Measurements from ENCODE around the gene GOLGA8G.
"Not testable (repeated sequence)": the region's sequence is repeated elsewhere in the genome, so short reads cannot be mapped to it uniquely, and the experiment has no call there.

Gene GOLGA8G, protein sequence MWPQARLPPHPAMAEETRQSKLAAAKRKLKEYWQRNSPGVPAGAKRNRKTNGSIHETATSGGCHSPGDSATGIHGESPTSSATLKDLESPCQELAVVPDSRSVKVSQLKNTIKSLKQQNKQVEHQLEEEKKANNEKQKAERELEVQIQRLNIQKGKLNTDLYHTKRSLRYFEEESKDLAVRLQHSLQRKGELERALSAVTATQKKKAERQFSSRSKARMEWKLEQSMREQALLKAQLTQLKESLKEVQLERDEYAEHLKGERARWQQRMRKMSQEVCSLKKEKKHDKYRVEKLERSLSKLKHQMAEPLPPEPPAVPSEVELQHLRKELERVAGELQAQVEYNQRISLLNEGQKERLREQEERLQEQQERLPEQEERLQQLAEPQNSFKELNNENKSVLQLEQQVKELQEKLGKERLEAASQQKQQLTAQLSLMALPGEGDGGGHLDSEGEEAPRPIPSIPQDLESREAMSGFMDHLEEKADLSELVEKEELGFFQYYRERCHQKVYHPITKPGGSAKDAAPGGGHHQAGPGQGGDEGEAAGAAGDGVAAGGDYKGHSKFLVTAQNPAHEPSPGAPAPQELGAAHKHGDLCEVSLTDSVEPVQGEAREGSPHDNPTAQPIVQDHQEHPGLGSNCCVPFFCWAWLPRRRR

DNA sequence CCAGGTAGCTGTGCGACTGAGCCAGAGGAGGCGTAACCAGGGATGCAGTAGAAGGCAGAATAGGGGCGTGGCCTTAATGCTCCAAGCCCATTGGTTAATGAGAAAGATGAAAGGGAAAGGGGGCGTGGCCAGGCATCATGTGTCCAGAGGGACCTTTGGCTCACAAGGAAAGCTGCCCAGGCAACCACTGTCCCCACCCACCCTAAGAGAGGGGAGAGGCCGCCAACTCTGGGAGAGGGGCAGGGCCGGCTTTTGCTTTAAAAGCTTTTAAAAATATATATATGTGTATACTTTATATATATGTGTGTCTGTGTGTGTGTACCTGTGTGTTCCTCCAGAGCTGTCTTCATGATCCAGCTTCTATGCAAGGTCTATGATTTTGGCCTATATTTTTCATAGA, at the start of gene GOLGA8G:
GOLGA8G (minus strand) TSS at position 18 of the 400 bp plus-strand sequence. CDS start 62 bp downstream, outside the sequence.
- not testable (repeated sequence) for DNase-seq (ENCODE audit: low read depth)

DNA sequence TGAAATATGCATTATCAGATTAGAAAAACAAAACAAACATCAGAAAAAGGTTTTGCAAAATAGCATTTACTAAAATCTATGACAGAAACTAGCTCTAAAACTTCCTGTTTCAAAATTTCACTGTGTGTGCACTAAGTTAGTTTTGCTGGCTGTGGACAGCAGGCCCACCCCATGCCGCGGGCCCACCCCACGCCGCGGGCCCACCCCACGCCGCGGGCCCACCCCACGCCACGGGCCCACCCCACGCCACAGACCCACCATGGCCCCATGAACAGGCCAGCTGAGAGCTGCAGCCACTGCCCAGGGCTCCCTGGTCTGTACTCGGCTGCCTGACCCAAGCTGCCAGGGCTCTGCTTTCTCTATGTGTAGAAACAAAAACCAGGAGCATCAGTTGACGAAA, 40.6 kb upstream of the GOLGA8G start:
- DNase-seq (ENCODE audit: low read depth) = not testable (repeated sequence)

DNA sequence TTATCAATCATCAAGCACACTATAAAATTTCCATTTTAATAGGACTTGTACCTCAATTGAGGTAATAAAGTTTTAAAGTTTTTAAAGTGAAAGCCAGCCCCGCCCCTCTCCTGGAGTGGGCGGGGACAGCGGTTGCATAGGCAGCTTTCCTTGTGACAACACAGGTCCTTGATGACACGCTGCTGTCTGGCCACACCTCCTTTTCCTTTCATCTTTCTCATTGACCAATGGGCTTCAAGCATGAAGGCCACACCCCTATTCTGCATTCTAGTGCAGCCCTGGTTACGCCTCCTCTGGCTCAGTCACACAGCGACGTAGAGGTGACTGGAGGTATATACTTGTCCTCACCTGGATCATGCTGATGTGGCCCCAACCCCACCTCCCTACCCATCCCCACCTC, 20.5 kb upstream of the GOLGA8G start, which contains the start of gene GOLGA6L25:
GOLGA6L25 (plus strand) TSS at position 301 of the 400 bp plus-strand sequence; CDS start at position 362, 61 bp downstream.
- DNase-seq (ENCODE audit: low read depth) = not testable (repeated sequence)

DNA sequence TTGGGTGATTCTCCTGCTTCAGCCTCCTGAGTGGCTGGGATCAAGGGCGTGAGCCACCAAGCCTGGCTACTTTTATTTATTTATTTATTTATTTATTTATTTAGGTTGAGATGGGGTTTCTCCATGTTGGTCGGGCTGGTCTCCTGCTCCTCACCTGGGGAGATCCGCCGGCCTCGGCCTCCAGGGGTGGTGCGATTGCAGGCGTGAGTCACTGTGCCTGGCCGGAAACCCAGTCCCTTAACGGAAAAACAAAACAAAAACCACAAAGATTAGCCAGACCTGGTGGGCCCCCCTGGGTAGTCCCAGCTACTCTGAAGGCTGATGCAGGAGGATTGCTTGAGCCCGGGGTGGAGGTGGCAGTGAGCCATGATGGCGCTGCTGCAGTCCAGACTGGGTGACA, 17.6 kb downstream of the GOLGA8G start:
- DNase-seq (ENCODE audit: low read depth) = not testable (repeated sequence)

DNA sequence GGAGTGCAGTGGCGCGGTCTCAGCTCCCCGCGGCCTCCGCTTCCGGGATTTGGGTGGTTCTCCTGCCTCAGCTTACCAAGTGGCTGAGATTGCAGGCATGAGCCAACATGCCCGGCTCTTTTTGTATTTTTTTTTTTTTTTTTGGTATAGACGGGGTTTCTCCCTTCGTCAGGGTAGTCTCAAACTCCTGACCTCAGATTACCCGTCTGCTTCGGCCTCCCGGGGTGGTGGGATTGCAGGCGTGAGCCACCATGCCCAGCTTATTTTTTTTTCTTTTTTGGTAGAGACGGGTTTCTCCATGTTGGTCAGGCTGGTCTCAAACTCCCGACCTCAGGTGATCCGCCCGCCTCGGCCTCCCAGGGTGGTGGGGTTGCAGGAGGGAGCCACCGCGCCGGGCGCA, 18.6 kb downstream of the GOLGA8G start:
- DNase-seq (ENCODE audit: low read depth) = not testable (repeated sequence)

DNA sequence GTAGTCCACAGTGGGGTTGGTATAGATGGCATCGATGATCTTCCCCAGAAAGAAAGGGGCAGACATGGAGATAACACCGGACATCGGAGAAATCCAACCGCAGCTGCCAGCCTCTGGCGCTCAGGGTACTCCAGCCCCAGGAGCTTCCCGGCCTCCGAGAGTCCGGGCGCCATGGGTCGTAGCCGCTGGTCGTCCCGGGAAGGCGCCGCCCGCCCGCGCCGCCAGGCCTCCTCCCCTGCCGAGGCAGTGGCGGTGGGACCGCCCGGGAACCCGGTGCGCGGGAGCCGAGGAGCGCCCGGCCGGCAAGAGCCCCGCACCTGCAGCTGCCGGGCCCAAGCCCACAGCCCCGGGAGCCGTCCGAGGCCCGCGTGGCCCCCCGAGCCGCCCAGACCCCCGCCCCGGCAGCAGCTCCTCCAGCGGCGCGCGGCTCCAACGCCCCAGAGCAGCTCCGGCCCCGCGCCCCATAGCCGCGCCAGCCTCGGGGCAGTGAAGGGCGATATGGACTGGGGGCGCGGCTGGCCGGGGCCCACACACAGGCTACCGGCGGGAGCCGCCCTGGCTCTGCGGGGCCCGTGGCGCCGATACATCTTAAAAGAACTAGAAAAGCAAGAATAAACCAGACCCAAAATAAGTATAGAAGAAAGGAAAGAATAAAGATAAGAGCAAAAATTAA, 24.4 kb downstream of the GOLGA8G start:
- not testable (repeated sequence) for DNase-seq (ENCODE audit: low read depth)

DNA sequence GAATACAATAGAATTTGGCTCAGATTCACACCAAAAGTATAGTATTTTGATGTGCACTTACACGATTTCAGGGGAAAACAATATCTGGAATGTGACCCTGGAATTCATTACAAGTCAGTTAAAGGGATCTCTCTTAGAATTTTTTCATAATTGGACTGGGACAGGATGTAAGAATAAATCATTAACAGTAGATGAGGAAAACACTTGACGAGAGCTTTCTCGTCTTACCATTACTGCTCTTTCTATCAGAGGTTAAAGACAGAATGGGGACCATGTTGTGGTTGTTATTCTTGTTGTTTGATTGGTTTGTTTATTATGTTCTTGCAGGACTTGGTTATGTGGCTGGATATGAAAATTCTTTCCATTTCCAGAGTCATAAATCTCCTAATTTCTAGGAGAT, 51.4 kb downstream of the GOLGA8G start:
- not testable (repeated sequence) for DNase-seq (ENCODE audit: low read depth)

All from activated T-cell treated with anti-CD3 and anti-CD28 coated beads for 48 hours (primary cell).